Gastrocnemius medialis (tissue), 4 donors: Measurements from ENCODE around the gene BMPER.

ENCODE experiments used
- POLR2A ChIP-seq, 2 donors: fragments of 450-650 bp; IDR thresholded peaks; one replicate each; pipeline ENCODE4 v1.6.1; 2017; ENCODE audit warnings: antibody characterized with exemption in 2 of 2, mild to moderate bottlenecking in 2 of 2, moderate library complexity in 2 of 2
- TF ChIP-seq, protein P1 (sequence below), 5 experiments: fragments of 450-650 bp in 3 of 5; fragments of 200-600 bp in 2 of 5; sonication (generic) in 2 of 5; IDR thresholded peaks in 4 of 5; conservative IDR thresholded peaks in 1 of 5; 1 replicate in 4 of 5; 2 replicates in 1 of 5; pipeline ENCODE4 v1.5.1; 2016 to 2019; ENCODE audit warnings: antibody characterized with exemption in 5 of 5, mild to moderate bottlenecking in 3 of 5, moderate library complexity in 3 of 5

DNA sequence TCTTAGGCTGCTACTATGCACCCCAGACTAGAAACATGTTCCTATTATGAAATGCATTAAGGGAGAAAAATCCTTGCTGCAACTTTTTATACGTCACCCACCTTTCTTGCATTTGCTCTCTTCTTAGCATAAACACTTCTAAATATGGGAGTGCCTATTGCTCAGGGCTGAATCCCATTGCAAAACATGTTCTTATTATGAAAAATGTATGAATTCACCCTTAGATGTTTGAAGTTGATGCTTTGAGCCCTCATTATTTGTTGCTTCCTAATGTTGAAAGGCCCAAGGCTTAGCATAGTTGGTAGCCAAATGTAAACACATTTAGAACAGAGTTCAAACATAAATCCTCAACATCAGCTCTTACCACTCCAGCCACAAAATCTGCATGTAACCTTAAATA, 52.8 kb downstream of the BMPER start:
- TF ChIP-seq, protein P1, sequence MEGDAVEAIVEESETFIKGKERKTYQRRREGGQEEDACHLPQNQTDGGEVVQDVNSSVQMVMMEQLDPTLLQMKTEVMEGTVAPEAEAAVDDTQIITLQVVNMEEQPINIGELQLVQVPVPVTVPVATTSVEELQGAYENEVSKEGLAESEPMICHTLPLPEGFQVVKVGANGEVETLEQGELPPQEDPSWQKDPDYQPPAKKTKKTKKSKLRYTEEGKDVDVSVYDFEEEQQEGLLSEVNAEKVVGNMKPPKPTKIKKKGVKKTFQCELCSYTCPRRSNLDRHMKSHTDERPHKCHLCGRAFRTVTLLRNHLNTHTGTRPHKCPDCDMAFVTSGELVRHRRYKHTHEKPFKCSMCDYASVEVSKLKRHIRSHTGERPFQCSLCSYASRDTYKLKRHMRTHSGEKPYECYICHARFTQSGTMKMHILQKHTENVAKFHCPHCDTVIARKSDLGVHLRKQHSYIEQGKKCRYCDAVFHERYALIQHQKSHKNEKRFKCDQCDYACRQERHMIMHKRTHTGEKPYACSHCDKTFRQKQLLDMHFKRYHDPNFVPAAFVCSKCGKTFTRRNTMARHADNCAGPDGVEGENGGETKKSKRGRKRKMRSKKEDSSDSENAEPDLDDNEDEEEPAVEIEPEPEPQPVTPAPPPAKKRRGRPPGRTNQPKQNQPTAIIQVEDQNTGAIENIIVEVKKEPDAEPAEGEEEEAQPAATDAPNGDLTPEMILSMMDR (IDR thresholded peaks at IDR 0.05 in 4 of 5, conservative IDR thresholded peaks at IDR 0.05 in 1 of 5): no peak
- TF ChIP-seq POLR2A (IDR thresholded peaks at IDR 0.05): no peak
